HG02623 (cell line): ENCODE results near the gene SLC2A13.
"Not testable (repeated sequence)": the region's sequence is repeated elsewhere in the genome, so short reads cannot be mapped to it uniquely, and the experiment has no call there.

Experiments
- ATAC-seq: cut with Tn5 transposase; IDR thresholded peaks from one replicate; pipeline ENCODE4 v1.9.1; 2021; ENCODE audit warnings: moderate library complexity; ENCODE audit not compliant: unreplicated experiment

SLC2A13 gene

DNA sequence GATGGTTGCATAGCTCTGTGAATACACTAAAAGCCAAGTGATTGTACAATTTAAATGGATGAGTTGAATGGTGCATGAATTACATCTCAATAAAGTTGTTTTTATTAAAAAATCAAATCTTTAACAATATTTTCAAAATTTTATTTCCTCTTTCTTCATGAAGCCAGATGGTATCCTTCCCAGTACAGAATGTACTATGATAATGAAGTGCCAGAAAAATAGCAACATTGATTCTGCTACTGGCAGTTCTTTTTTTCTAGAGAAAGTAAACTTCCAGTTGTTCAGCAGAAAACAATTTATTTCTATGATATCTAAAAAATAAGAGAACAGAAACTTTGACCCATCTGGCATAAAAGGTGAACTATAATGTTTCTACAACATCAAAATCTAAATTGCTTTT, 61.5 kb downstream of the SLC2A13 start:
- no peak for ATAC-seq

GRCh38 chr12:40039598-40039997, 66.3 kb downstream of the SLC2A13 start:
- ATAC-seq: no peak

DNA sequence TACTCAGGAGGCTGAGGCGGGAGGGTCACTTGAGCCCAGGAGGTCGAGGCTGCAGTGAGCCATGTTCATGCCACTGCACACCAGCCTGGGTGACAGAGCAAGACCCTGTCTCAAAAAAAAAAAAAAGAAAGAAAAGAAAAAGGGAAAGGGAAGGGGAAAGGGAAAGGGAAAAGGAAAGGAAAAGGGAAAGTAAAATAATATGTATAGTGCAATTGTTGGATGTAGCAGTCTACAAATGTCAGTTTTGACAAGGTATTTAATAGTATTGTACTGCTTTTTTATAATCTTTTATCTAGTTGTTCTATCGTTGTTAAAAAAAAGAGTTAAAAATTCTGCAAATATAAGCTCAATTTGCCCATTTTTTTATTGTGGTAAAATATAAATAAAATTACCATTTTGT, 67.3 kb downstream of the SLC2A13 start:
- ATAC-seq: no peak

GRCh38 chr12:40034712-40035111, 71.2 kb downstream of the SLC2A13 start:
- no peak for ATAC-seq

- no peak for ATAC-seq
Observed at GRCh38 chr12:40034156-40034555, 71.7 kb downstream of the SLC2A13 start.

DNA sequence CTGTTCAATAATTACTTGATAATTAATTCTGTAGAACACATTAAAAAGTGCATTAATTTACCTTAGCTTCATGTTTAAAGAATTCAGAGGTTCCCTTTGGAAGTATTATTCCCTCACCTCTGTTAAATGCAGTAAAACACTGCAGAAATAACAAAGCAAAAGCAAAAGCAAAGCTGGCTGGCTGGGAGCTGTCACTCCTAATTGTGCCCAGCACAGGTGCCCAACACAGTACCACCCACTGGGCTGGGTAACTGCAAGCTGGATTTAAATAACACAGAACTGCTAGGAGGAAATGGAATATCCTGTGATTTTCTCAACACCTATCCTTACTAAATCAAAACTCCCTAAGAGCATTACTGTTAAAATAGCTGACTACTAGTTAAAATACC, 72.6 kb downstream of the SLC2A13 start:
- no peak for ATAC-seq

DNA sequence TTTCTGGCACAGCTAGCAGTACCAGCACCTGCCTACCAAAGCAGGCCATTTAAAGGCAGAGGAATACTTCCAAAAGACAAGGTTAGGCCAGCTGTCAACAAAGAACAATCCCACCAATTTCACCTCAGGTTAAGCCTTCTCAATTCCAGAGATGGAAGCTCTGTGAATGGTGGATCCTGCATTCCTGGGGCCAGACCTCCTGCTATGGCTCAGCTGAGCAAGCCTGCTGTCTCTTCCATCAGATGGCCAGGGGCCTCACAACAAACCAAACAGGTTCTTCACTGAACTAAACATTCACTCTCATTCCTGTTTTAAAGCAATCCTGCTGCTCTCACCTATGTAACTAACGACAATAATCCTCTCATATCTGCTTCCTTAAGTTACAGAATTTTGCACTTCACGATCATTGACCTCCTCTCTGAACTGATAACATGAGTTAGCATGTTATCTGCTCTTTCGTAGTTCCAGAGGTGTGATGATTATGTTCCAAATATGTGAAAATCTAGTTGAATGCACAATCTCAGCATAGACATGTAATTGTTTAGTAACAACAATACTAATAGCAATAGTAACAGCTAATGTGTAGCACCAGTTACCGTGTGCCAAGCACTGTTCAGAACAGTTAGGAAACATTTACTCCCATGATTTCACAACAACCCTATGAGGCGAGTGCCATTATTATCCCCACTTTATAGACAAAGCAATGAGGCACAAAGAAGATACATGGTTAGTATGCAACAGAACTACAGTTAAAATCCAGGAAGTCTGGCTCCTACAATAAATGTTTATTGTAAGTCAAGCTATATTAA, 73.2 kb downstream of the SLC2A13 start:
- no peak for ATAC-seq

- no peak for ATAC-seq
Observed at GRCh38 chr12:40031965-40032364, 73.9 kb downstream of the SLC2A13 start.

DNA sequence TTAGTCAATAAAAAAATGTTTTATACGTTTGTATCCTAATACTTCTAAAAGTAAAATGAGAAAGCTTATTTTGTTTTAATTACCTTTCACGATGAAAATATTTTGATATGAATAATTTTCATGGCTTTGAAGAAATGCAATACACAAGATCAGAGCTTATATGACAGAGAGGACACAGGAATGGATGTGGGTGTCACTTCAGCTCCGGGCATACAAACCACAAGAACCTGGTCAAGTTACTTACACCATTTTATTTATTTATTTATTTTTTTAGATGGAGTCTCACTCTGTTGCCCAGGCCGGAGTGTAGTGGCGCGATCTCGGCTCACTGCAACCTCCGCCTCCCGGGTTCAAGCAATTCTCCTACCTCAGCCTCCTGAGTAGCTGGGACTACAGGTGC, 74.9 kb downstream of the SLC2A13 start:
- not testable (repeated sequence) for ATAC-seq

- ATAC-seq: no peak
Observed at GRCh38 chr12:40028296-40028695, 77.6 kb downstream of the SLC2A13 start.

GRCh38 chr12:40022850-40023249, 83.0 kb downstream of the SLC2A13 start:
- ATAC-seq: no peak

GRCh38 chr12:40020261-40020691, 85.6 kb downstream of the SLC2A13 start:
- ATAC-seq: no peak

GRCh38 chr12:40017488-40017887, 88.4 kb downstream of the SLC2A13 start:
- no peak for ATAC-seq

GRCh38 chr12:40016980-40017379, 88.9 kb downstream of the SLC2A13 start:
- ATAC-seq: no peak

GRCh38 chr12:40015881-40016280, 90.0 kb downstream of the SLC2A13 start:
- ATAC-seq: no peak

GRCh38 chr12:40015345-40015744, 90.5 kb downstream of the SLC2A13 start:
- no peak for ATAC-seq

DNA sequence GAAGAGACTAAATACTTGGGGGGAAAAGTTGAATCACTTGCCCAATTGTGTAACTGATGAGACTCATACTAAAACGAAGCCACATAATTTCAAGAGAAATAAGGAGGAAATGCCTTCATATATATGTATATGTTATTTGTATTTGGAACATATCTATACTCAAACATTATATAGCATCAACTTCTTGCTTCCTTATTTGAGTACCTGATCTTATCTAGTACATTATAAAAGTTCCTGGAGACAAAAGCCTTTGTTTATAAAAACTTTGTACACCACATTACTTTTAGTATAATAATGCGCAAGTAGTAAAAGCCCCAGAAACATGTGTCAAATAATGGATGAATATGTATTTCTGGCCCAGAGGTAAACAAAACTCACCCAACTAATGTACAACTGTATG, 92.0 kb downstream of the SLC2A13 start:
- no peak for ATAC-seq

- ATAC-seq: no peak
Observed at GRCh38 chr12:40013292-40013691, 92.6 kb downstream of the SLC2A13 start.

- no peak for ATAC-seq
Observed at GRCh38 chr12:40012711-40013110, 93.2 kb downstream of the SLC2A13 start.

DNA sequence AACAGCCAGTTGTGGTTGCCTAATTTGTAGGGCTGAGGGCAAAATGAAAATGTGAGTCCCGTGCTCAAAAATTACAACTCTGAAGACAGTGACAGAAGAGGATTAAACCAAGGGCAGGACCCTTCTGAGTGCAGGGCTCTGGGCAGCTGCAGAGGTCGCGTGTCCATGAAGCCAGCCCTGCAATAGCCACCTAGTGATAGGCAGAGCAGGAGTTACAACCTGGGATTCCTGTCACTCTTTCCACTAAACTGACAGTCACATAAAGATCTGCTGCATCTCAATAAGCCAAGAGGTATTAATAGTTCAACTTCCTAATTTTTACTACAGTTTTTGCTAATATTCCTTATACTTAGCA, 94.1 kb downstream of the SLC2A13 start:
- ATAC-seq: peak; percentile 23

DNA sequence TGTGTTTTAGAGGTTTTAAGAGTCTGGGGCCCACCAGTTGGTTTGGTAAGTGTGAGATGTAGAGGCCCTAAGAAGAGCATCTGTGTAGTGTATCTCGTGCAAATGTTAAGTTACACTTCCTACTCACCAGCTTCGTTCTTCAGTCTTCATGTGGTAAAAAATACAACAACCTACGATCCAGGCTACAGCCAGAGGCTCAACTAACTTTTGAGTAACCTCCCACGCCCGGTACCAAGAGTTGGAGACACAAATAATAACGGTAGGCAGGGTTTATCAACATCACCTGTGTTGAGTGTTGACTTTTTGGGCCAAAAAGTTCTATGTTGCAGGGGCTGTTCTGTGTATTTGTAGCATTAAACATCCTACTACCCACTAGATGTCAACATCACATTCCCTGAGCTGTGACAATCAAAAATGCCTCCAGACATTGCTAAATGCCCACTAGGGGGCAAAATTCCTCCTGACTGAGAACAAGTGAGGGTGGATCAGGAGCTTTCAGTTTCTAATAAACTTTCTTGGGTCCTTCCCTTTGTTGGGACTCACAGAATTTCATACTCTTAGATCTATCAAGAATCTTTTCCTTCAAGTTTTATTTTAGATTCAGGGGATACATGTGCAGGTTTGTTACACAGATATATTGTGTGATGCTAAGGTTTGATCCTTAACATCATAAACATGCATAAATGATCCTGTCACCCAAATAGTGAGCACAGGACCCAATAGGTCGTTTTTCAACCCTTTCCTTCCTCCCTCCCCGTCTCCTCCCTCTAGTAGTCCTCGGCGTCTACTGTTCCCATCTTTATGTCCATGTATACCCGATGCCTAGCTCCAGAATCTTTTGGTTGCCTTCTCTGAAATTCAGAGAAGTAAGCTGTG, 94.7 kb downstream of the SLC2A13 start:
- ATAC-seq: peak; percentile 92
